ENCODE data around the gene APCS.

Gene APCS, protein sequence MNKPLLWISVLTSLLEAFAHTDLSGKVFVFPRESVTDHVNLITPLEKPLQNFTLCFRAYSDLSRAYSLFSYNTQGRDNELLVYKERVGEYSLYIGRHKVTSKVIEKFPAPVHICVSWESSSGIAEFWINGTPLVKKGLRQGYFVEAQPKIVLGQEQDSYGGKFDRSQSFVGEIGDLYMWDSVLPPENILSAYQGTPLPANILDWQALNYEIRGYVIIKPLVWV

DNA sequence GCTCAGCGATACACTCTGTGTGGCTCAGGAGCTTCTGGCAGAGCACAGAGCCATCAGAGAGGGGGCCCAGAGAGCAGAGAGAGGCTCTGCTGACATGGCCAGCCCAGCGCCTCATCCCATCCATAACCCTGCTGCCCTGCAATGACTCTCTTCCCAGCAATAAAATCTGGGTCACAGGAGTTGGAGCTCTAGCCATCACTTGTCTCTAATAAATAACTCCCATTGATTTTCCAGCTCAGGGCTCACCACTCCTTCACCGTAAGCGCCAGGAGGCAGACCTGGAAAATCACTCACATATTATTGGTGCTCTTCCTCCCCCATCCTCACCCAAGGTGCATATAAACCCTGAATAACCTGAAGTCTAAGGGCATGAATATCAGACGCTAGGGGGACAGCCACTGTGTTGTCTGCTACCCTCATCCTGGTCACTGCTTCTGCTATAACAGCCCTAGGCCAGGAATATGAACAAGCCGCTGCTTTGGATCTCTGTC is at the start of gene APCS:
TSS of gene APCS (plus strand) at position 366 of the 491 bp plus-strand sequence. CDS start at position 462, 96 bp downstream.
- no peak for DNase-seq

DNA sequence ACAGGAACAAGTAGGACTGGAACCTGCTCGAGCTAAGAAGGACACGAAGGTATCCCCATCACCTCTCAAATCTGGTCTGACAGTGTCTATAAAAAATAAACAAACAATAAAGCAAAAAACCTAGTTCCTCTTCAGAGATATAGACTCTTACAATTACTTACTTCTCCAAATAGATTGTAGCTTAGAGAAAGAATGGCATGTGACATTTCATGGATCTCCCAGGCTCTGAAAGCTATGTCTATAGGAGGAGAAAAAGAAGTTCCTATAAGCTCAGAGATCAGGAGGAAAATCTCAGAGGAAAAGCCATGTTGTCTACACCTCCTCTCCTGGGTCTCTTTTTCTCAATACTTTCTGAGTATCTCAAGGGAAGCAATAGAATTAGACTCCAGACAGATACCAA is 39.5 kb upstream of the APCS start:
- no peak for DNase-seq

GRCh38 chr1:159554261-159554660 is 33.4 kb upstream of the APCS start:
- peak; percentile 50 for DNase-seq

DNA sequence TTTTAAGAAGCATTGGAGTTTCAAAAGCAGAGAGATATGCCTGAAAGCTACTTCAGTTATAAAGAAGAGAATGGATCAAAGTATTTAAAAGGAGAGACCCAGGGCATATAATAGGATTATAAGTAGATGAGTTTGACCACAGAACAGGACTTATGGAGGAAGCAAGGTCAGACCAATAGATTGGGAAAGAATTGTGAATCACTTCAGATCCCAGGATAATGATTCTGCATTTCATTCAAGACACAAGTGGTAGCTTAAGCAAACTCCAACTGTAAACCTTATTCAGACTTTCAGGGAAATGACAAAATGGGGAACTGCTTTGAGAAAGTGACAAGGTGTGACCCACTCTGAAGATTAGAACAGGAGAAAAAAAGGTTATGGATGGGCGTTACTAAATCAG is 32.9 kb upstream of the APCS start:
- peak; percentile 20 for DNase-seq

DNA sequence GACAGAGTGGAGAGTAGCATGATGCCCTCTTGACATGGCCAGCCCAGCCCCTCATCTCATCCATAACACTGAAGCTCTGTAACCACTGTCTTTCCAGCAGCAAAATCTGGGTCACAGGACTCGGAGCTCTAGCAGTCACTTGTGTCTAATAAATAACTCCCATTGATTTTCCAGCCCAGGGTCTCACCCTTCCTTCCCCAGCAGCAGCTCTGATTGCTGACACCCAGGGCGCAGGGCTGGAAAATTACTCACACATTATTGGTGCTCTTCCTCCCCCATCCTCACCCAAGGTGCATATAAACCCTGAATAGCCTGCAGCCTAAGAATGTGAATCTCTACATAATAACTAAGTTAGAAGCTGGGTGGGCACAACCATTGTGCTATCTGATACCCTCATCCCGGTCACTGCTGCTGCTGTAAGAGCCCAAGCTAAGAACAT is 30.7 kb upstream of the APCS start:
- no peak for DNase-seq

DNA sequence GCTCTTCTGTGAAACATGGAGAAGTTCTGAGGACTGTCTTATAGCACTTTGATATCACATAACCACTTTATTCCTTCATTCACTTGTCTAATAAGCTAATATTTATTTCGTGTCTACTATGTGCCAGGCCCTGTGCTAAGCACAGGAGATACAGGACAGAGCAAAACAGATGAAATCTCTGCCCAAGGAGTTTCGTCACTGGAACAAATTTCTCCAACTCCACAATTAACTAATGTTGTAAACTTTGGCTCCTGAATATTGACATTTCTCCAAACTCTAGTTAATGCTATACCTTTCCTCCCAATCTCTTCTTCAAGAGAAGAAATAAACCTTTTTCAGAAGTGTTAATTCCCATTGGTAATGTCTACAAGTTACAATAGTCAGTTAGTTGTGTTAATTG is 27.0 kb upstream of the APCS start:
- no peak for DNase-seq

DNA sequence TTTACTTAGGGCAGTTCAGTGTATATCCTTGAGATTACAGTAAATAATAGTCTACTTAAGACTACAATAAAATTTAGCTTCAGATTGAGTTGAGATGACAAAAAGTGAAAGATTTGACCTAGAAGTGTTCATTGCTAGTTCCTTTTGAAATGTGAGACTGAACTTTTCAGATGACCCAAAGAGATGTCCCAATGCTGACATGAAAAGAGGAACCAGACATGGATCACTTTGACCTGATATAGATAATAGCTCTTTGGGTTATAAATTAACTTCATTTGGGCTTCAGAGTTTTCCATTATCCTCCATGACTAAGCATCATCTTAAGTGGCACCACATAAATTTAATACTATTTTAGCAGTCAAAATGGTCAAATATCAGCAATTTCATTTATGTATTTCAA is 26.1 kb upstream of the APCS start:
- peak; percentile 19 for DNase-seq

DNA sequence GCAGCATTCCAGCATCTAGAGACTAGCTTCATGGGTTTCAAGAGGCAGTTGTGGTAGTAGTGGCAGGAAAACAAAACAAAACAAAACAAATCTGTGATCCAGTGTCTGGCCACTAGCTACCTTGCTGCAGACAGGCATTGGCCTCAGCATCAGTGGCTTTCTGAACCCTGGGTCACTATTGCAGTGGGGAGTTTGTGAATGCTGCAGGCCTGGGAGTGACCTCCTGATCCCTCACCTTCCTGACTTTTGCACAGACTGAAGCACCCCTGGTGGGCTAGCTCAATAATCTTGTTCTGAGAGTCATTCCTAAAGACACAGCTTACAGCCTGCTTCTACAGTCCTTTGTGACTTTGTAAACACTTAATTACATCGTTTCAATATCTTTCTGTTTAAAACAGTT is 24.9 kb upstream of the APCS start:
- no peak for DNase-seq

- no peak for DNase-seq
Observed at GRCh38 chr1:159577446-159577845, 10.2 kb upstream of the APCS start.

GRCh38 chr1:159580340-159580739 is 7.3 kb upstream of the APCS start:
- DNase-seq: no peak

DNA sequence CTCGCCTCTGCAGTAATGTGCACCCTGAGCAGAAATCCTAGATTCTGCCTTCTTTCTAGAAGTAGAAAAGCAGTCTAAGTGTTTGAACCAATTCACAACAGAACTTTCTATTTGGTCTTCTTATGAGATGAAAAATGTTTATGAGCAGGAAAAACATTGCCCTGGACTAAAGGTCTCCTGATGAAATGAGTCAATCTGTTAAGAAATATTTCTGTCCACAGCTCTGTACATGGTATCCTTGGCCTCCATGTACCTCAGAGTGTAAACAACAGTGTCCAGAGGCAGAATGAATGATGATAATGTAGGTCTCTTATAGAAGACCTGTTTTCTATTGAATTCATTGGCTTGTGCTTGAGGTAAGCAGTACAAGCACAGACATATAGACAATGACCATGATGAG is 6.2 kb upstream of the APCS start:
- DNase-seq: no peak

DNA sequence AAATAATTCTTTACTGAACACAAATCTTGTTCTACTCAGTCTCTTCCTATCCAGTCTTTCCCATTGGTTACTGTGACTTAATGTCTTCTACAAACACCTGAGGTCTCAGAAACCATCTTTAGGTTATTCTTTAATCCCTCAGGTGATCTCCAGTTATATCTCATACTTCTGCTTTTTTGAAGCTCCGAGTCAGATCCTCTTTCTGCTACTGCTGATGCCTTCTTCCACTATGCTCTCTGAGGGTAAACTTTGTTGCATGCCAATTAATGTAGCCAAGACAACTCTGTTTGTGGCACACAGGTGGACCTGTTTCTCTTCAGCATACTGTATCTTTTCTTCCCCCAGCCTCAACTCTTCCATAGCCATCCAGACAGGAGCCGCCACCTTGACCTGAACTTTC is 3.1 kb upstream of the APCS start:
- no peak for DNase-seq

GRCh38 chr1:159591981-159592380 is 4.4 kb downstream of the APCS start:
- no peak for DNase-seq

DNA sequence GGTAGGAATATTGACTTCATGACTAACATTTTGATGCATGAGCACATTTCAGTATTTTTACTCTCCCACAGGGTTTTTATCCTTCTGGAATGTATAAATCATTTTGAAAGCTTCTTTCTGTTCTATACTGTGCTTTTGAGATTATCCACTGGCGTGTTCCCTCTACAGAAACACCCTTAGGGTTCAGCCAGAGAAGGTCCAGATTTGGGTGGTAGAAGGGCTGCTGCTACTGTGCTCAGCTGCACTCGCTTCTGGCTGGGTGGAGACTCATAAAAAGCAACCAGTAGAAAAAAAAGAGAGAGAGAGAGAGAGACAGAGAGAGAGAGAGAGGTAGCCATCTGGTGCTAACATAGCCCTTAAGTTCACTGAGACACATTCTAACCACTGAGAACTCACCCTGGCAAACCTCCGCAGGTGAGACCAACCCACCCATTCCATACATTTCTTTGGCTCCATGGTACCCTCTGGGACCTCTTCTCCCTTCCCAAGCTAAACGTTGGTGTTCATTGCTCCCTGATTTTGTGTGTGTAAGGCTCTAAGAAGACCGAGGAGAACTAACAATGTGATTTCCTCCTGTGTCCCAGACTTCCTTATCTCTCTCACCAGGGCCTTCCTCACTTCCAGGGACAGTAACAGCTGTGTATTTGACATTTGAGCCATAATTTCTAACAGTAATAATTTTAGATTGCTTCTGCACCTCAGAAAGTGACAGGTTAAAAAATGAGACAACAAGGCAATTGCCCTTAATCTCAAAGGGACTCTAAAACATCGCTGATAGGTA is 7.2 kb downstream of the APCS start:
- DNase-seq: no peak

GRCh38 chr1:159598196-159598595 is 10.6 kb downstream of the APCS start:
- no peak for DNase-seq

DNA sequence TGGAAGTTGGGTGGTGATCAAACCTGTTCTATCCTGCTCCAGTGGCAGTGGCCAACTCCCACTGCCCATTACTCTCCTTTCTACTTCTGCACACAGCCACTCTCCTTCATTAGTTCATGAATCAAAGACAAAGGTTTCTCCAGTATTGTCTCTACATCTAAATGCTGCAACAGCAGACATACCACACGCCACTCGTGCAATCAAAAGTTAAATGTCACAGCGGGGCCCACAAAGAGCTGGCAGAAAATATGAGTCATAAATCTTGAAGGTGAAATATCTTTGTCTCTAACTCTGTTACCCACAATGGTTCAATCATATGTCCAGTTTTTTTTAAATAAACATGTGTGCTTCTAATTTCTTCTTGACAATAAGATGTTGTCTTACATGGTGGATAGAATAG is 13.3 kb downstream of the APCS start:
- DNase-seq: no peak

DNA sequence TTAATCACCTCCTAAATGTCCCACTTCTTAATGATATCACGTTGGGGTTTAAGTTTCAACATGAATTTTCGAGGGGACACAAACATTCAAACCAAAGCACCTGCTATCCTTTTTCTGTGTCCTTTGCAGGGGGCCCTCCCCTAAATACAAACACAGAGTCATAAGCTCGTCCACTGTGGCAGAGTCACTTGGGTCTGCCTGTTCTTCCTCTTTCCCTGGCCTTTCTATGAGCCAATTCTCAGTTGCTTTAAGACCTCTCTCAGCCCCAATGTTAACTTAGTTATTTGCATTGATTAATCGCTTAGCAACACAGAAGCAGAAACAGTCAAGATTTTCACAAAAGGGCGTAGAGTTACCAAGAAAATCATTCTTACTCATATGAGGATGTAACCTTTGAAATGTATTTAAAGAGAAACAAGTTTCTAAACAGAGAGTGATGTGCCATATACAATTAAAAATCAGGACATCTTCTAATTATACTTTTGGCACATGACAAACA is 14.9 kb downstream of the APCS start:
- DNase-seq: peak; percentile 14

- DNase-seq: no peak
Observed at GRCh38 chr1:159612211-159612885, 24.7 kb downstream of the APCS start.

- DNase-seq: no peak
Observed at GRCh38 chr1:159632922-159633321, 45.3 kb downstream of the APCS start.
